ENCODE data around the gene ACTL7B.
"Not testable (repeated sequence)": the region's sequence is repeated elsewhere in the genome, so short reads cannot be mapped to it uniquely, and the experiment has no call there.

The ACTL7B gene

GRCh38 chr9:108855888-108856287 is at the start of gene ACTL7B:
Gene ACTL7B, minus strand, starts transcription at chr9:108855986. Its CDS starts 56 bp downstream, at chr9:108855930.
- H3K36me3 ChIP-seq: no peaks in the 10 kb centered on the region

GRCh38 chr9:108905494-108905893 is 49.7 kb upstream of the ACTL7B start:
- H3K27ac ChIP-seq: no peak overlapping the region
- H3K4me3 ChIP-seq (ENCODE audit: low read depth in 1 of 2, low read length in 1 of 2): no peak overlapping the region
- peaks cover 94% of the 10 kb centered on the region for H3K36me3 ChIP-seq
- H3K9me3 ChIP-seq: no peaks in the 10 kb centered on the region
- H3K27me3 ChIP-seq: no peaks in the 10 kb centered on the region
- no peaks in the 10 kb centered on the region for H3K4me1 ChIP-seq (ENCODE audit: control insufficient read depth in 1 of 2, insufficient read depth in 1 of 2, low read depth in 1 of 2, low read length in 1 of 2)
- TF ChIP-seq CTCF (IDR thresholded peaks at IDR 0.05): no peak

More at GRCh38 chr9:108855888-108856287, at the start of gene ACTL7B:
- Histone ChIP-seq H3K4me1 (ENCODE audit: control insufficient read depth in 1 of 2, insufficient read depth in 1 of 2, low read depth in 1 of 2, low read length in 1 of 2) (no peaks in the 10 kb centered on the region), H3K9me3 (no peaks in the 10 kb centered on the region), H3K4me3 (ENCODE audit: low read depth in 1 of 2, low read length in 1 of 2) (no peak within 1 kb of the TSS), H3K27me3 (no peaks in the 10 kb centered on the region), H3K27ac (no peak within 1 kb of the TSS)
- no peak for TF ChIP-seq CTCF (IDR thresholded peaks at IDR 0.05)

- H3K27me3 ChIP-seq: no peaks in the 10 kb centered on the region
- no peaks in the 10 kb centered on the region for H3K9me3 ChIP-seq
- H3K27ac ChIP-seq: no peak overlapping the region
- no peak for TF ChIP-seq CTCF (IDR thresholded peaks at IDR 0.05)
- no peak overlapping the region for H3K4me3 ChIP-seq (ENCODE audit: low read depth in 1 of 2, low read length in 1 of 2)
- no peaks in the 10 kb centered on the region for H3K4me1 ChIP-seq (ENCODE audit: control insufficient read depth in 1 of 2, insufficient read depth in 1 of 2, low read depth in 1 of 2, low read length in 1 of 2)
- peaks cover 94% of the 10 kb centered on the region for H3K36me3 ChIP-seq
These were observed 48.4 kb upstream of the ACTL7B start for GRCh38 chr9:108904161-108904560.

GRCh38 chr9:108903420-108904103 is 47.8 kb upstream of the ACTL7B start:
- H3K9me3 ChIP-seq: no peaks in the 10 kb centered on the region
- peaks cover 93% of the 10 kb centered on the region for H3K36me3 ChIP-seq
- no peak for TF ChIP-seq CTCF (IDR thresholded peaks at IDR 0.05)
- H3K4me1 ChIP-seq (ENCODE audit: control insufficient read depth in 1 of 2, insufficient read depth in 1 of 2, low read depth in 1 of 2, low read length in 1 of 2): no peaks in the 10 kb centered on the region
- H3K27ac ChIP-seq: no peak overlapping the region
- no peaks in the 10 kb centered on the region for H3K27me3 ChIP-seq
- no peak overlapping the region for H3K4me3 ChIP-seq (ENCODE audit: low read depth in 1 of 2, low read length in 1 of 2)

- no peak for TF ChIP-seq CTCF (IDR thresholded peaks at IDR 0.05)
- H3K27me3 ChIP-seq: no peaks in the 10 kb centered on the region
- H3K4me1 ChIP-seq (ENCODE audit: control insufficient read depth in 1 of 2, insufficient read depth in 1 of 2, low read depth in 1 of 2, low read length in 1 of 2): no peaks in the 10 kb centered on the region
- no peaks in the 10 kb centered on the region for H3K9me3 ChIP-seq
- peaks cover 94% of the 10 kb centered on the region for H3K36me3 ChIP-seq
- no peak overlapping the region for H3K4me3 ChIP-seq (ENCODE audit: low read depth in 1 of 2, low read length in 1 of 2)
- H3K27ac ChIP-seq: no peak overlapping the region
These were observed 44.4 kb upstream of the ACTL7B start for GRCh38 chr9:108900176-108900575.

GRCh38 chr9:108899023-108899695 is 43.4 kb upstream of the ACTL7B start:
- not testable (repeated sequence) for H3K27me3 ChIP-seq; H3K4me3 ChIP-seq (ENCODE audit: low read depth in 1 of 2, low read length in 1 of 2); H3K27ac ChIP-seq; H3K9me3 ChIP-seq; H3K4me1 ChIP-seq (ENCODE audit: control insufficient read depth in 1 of 2, insufficient read depth in 1 of 2, low read depth in 1 of 2, low read length in 1 of 2)
- H3K36me3 ChIP-seq: peaks cover 94% of the 10 kb centered on the region
